ENCODE results near the gene PLEKHG4.

Gene PLEKHG4

GRCh38 chr16:67296420-67296819, 17.1 kb downstream of the PLEKHG4 start:
- TF ChIP-seq, protein P1, sequence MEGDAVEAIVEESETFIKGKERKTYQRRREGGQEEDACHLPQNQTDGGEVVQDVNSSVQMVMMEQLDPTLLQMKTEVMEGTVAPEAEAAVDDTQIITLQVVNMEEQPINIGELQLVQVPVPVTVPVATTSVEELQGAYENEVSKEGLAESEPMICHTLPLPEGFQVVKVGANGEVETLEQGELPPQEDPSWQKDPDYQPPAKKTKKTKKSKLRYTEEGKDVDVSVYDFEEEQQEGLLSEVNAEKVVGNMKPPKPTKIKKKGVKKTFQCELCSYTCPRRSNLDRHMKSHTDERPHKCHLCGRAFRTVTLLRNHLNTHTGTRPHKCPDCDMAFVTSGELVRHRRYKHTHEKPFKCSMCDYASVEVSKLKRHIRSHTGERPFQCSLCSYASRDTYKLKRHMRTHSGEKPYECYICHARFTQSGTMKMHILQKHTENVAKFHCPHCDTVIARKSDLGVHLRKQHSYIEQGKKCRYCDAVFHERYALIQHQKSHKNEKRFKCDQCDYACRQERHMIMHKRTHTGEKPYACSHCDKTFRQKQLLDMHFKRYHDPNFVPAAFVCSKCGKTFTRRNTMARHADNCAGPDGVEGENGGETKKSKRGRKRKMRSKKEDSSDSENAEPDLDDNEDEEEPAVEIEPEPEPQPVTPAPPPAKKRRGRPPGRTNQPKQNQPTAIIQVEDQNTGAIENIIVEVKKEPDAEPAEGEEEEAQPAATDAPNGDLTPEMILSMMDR (IDR thresholded peaks at IDR 0.05; ENCODE audit: low read depth, low read length), result no peak
- no peak overlapping the region for H3K4me3 ChIP-seq (ENCODE audit: low read depth, low read length)

DNA sequence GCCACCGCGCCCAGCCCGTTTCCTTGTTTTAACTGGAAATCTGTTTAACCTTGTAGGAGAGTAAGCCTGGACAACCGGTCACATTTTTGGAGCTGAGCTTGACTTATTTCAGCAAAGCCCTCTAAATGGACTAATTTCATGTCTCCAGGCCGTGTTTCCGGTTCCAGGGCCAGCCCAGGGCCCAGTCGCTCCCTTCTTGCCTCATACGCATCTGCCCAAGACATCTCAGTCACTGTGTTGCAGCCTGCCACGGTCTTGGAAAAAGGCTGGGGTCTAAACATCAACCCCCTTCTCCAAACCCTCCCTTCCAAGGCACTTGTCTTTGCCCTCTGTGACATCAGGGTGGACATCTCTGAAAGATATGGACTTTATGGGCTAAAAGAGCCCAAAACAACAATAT, 18.9 kb downstream of the PLEKHG4 start:
- H3K4me3 ChIP-seq (ENCODE audit: low read depth, low read length), result no peak overlapping the region
- TF ChIP-seq, protein P1 (IDR thresholded peaks at IDR 0.05; ENCODE audit: low read depth, low read length), result no peak

GRCh38 chr16:67299269-67299668, 19.9 kb downstream of the PLEKHG4 start:
- H3K4me3 ChIP-seq (ENCODE audit: low read depth, low read length), result no peak overlapping the region
- TF ChIP-seq, protein P1 (IDR thresholded peaks at IDR 0.05; ENCODE audit: low read depth, low read length), result no peak

DNA sequence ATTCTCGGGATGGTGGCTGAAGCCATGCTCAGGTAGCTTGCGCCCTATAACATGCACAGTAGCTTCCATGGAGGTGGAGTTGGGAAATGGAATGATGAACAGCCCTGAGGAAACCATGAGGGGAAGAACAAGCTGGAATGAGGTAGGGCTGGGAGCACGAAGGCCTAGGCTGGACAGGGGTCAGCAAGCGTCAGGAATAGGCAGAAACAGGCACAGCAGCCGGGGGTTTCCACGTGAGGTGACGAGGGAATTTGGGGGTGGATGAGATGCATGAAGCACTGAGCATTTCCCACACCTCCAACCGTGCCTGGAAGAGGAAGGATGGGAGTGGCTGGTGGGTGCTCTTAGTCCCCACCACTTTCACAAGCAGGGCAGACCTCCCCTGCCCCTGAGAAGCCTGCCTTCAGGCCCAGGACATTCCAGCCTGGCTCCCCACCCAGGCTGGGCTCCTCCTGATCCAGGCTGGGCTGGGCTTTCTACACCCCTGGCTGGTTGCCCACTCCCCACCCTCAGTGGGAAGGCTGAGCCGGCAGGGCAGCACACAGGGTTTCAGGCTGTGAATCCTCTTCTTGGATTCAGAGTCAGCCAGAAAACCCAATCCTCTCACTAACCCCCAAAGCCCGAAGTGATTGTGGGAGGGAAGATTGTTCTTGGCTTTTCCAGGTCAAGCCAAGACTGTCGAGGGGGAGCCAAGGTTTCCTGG, 21.9 kb downstream of the PLEKHG4 start:
- TF ChIP-seq, protein P1 (IDR thresholded peaks at IDR 0.05; ENCODE audit: low read depth, low read length), result no peak
- no peak overlapping the region for H3K4me3 ChIP-seq (ENCODE audit: low read depth, low read length)

DNA sequence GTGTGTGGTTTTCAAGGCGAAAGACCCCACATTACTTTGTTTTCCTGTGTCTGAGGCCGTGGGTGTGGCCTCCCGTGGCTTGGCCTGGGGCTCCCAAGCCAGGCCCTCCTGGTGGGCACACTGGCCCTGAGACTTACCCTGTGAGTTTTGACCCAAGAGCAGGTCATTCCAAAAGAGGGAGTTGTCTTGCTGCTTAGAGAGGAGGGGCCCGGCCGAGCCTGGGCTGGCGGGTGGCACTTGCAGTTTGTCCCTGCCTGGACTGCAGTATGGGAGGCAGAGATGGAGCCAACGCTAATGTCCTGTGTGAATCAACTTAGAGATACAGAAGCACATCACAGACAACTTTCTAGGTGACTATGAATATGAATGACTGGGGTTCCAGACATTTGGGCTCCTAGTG, 22.7 kb downstream of the PLEKHG4 start:
- TF ChIP-seq, protein P1 (IDR thresholded peaks at IDR 0.05; ENCODE audit: low read depth, low read length), result no peak
- H3K4me3 ChIP-seq (ENCODE audit: low read depth, low read length), result no peak overlapping the region

DNA sequence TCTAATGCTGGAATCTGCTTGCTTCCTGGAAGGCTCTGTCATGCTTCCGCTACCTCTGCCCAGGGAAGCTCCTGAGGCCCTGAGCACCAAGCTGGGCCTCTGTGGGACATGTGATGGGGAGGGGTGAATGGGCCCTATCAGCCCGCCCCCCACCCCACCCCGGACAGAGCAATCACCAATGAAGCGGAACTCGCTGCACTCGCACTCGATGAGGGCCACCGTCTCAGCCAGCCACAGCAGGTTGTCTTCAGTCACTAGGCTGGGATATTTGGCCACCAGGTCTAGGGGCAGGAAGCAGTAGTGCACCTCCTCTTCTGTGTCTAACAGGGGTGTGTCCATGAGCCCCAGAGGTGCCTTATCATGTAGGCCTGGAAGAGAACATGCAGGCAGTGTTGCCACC, 23.6 kb downstream of the PLEKHG4 start:
- H3K4me3 ChIP-seq (ENCODE audit: low read depth, low read length), result no peak overlapping the region
- TF ChIP-seq, protein P1 (IDR thresholded peaks at IDR 0.05; ENCODE audit: low read depth, low read length), result no peak

GRCh38 chr16:67304020-67304419, 24.7 kb downstream of the PLEKHG4 start:
- TF ChIP-seq, protein P1 (IDR thresholded peaks at IDR 0.05; ENCODE audit: low read depth, low read length), result no peak
- H3K4me3 ChIP-seq (ENCODE audit: low read depth, low read length), result no peak overlapping the region
